HEK293 (cell line): ENCODE data around the gene MAP3K7CL.

ENCODE experiments used
- EGR2 ChIP-seq: fragments of 450-650 bp; formaldehyde crosslinking; IDR thresholded peaks from 2 replicates; pipeline ENCODE4 v1.5.1; 2016; ENCODE audit warnings: low read depth, missing biosample characterization, missing genetic modification characterization
- KLF9 ChIP-seq: fragments of 450-650 bp; formaldehyde crosslinking; IDR thresholded peaks from 2 replicates; pipeline ENCODE4 v1.5.1; 2016; ENCODE audit warnings: missing biosample characterization, missing genetic modification characterization, low read depth
- SCRT2 ChIP-seq: fragments of 450-650 bp; formaldehyde crosslinking; IDR thresholded peaks from 2 replicates; pipeline ENCODE4 v1.5.1; 2016; ENCODE audit warnings: missing biosample characterization, missing genetic modification characterization
- ZBTB17 ChIP-seq: fragments of 450-650 bp; formaldehyde crosslinking; IDR thresholded peaks from 2 replicates; pipeline ENCODE4 v1.5.1; 2016; ENCODE audit warnings: missing biosample characterization, missing genetic modification characterization
- ZNF112 ChIP-seq: fragments of 450-650 bp; formaldehyde crosslinking; IDR thresholded peaks from 2 replicates; pipeline ENCODE4 v1.5.0; 2017; ENCODE audit warnings: missing biosample characterization, missing genetic modification characterization
- ZNF184 ChIP-seq: fragments of 450-650 bp; IDR thresholded peaks from 2 replicates; pipeline ENCODE4 v1.5.1; 2018; ENCODE audit warnings: missing biosample characterization, mild to moderate bottlenecking, missing genetic modification characterization
- ZNF341 ChIP-seq: fragments of 450-650 bp; formaldehyde crosslinking; IDR thresholded peaks from 2 replicates; pipeline ENCODE4; 2016; ENCODE audit warnings: low read depth, missing biosample characterization, missing genetic modification characterization
- ZNF350 ChIP-seq: fragments of 450-650 bp; formaldehyde crosslinking; IDR thresholded peaks from 2 replicates; pipeline ENCODE4 v1.5.0; 2017; ENCODE audit warnings: missing biosample characterization, mild to moderate bottlenecking, missing genetic modification characterization
- ZNF394 ChIP-seq: fragments of 450-650 bp; formaldehyde crosslinking; IDR thresholded peaks from 2 replicates; pipeline ENCODE4 v1.5.1; 2016; ENCODE audit warnings: missing biosample characterization, missing genetic modification characterization, mild to moderate bottlenecking, moderate library complexity, borderline replicate concordance
- ZNF426 ChIP-seq: fragments of 450-650 bp; formaldehyde crosslinking; IDR thresholded peaks from 2 replicates; pipeline ENCODE4 v1.5.1; 2017; ENCODE audit warnings: missing biosample characterization, missing genetic modification characterization, mild to moderate bottlenecking, inconsistent platforms, moderate library complexity
- ZNF514 ChIP-seq: fragments of 450-650 bp; formaldehyde crosslinking; IDR thresholded peaks from 2 replicates; pipeline ENCODE4 v1.5.1; 2016; ENCODE audit warnings: missing biosample characterization, missing genetic modification characterization
- ZNF529 ChIP-seq: fragments of 450-650 bp; formaldehyde crosslinking; IDR thresholded peaks from 2 replicates; pipeline ENCODE4 v1.5.1; 2017; ENCODE audit warnings: missing genetic modification characterization, missing biosample characterization; ENCODE audit not compliant: insufficient replicate concordance
- ZNF558 ChIP-seq: fragments of 450-650 bp; formaldehyde crosslinking; IDR thresholded peaks from 2 replicates; pipeline ENCODE4 v1.5.1; 2016; ENCODE audit warnings: missing biosample characterization, missing genetic modification characterization
- ZNF701 ChIP-seq: fragments of 450-650 bp; formaldehyde crosslinking; IDR thresholded peaks from 2 replicates; pipeline ENCODE4 v1.5.1; 2016; ENCODE audit warnings: missing biosample characterization, missing genetic modification characterization
- ZNF830 ChIP-seq: fragments of 450-650 bp; IDR thresholded peaks from 2 replicates; pipeline ENCODE4 v1.5.0; 2018; ENCODE audit warnings: missing biosample characterization, missing genetic modification characterization, low read depth, mild to moderate bottlenecking, moderate library complexity
- TF ChIP-seq, protein P1 (sequence below): fragments of 450-650 bp; formaldehyde crosslinking; IDR thresholded peaks from 2 replicates; pipeline ENCODE4 v1.5.1; 2016; ENCODE audit warnings: missing biosample characterization, missing genetic modification characterization
- TF ChIP-seq, protein P2 (sequence below): fragments of 450-650 bp; formaldehyde crosslinking; IDR thresholded peaks from 2 replicates; pipeline ENCODE4 v1.5.1; 2016; ENCODE audit warnings: missing biosample characterization, missing genetic modification characterization
- TF ChIP-seq, protein P3 (sequence below): fragments of 450-650 bp; formaldehyde crosslinking; IDR thresholded peaks from 2 replicates; pipeline ENCODE4 v1.5.1; 2016; ENCODE audit warnings: missing biosample characterization, missing genetic modification characterization
- TF ChIP-seq, protein P4 (sequence below): fragments of 450-650 bp; formaldehyde crosslinking; IDR thresholded peaks from 2 replicates; pipeline ENCODE4 v1.5.1; 2016; ENCODE audit warnings: missing biosample characterization, missing genetic modification characterization
- TF ChIP-seq, protein P5 (sequence below): fragments of 450-650 bp; formaldehyde crosslinking; IDR thresholded peaks from 2 replicates; pipeline ENCODE4 v1.5.1; 2016; ENCODE audit warnings: missing biosample characterization, missing genetic modification characterization
- TF ChIP-seq, protein P6 (sequence below): fragments of 450-650 bp; formaldehyde crosslinking; optimal IDR thresholded peaks from 2 replicates; pipeline ENCODE3; 2016; ENCODE audit warnings: missing biosample characterization, mild to moderate bottlenecking, missing genetic modification characterization
- TF ChIP-seq, protein P7 (sequence below): fragments of 450-650 bp; IDR thresholded peaks from 2 replicates; pipeline ENCODE4 v1.5.1; 2018; ENCODE audit warnings: missing biosample characterization, missing genetic modification characterization

The MAP3K7CL gene

DNA sequence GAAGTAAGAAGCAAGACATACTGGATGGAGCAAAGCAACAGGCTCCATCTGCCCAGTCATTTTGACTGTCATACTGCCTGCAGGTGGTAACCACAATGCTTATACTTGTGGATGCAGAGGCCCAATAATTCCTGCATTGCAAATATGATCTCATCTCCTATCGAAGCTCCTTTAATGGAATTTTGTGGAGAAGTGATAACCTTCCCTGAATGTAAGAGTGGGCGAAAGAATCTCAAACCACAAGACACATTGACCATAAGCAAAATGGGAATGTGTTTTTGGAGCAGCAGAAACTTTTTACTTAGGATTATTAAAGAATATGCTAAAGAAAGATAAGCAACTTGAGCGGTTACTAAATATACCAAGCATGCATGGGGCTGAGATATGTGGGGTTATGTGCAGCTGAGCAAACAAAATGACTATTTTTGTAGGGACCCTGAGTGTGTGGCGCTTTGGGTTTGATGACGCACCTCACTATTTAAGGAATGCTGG lies 90.9 kb downstream of the MAP3K7CL start (continued):
- TF ChIP-seq, protein P1, sequence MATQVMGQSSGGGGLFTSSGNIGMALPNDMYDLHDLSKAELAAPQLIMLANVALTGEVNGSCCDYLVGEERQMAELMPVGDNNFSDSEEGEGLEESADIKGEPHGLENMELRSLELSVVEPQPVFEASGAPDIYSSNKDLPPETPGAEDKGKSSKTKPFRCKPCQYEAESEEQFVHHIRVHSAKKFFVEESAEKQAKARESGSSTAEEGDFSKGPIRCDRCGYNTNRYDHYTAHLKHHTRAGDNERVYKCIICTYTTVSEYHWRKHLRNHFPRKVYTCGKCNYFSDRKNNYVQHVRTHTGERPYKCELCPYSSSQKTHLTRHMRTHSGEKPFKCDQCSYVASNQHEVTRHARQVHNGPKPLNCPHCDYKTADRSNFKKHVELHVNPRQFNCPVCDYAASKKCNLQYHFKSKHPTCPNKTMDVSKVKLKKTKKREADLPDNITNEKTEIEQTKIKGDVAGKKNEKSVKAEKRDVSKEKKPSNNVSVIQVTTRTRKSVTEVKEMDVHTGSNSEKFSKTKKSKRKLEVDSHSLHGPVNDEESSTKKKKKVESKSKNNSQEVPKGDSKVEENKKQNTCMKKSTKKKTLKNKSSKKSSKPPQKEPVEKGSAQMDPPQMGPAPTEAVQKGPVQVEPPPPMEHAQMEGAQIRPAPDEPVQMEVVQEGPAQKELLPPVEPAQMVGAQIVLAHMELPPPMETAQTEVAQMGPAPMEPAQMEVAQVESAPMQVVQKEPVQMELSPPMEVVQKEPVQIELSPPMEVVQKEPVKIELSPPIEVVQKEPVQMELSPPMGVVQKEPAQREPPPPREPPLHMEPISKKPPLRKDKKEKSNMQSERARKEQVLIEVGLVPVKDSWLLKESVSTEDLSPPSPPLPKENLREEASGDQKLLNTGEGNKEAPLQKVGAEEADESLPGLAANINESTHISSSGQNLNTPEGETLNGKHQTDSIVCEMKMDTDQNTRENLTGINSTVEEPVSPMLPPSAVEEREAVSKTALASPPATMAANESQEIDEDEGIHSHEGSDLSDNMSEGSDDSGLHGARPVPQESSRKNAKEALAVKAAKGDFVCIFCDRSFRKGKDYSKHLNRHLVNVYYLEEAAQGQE (tag by site-specific recombination): no peak
- TF ChIP-seq, protein P2, sequence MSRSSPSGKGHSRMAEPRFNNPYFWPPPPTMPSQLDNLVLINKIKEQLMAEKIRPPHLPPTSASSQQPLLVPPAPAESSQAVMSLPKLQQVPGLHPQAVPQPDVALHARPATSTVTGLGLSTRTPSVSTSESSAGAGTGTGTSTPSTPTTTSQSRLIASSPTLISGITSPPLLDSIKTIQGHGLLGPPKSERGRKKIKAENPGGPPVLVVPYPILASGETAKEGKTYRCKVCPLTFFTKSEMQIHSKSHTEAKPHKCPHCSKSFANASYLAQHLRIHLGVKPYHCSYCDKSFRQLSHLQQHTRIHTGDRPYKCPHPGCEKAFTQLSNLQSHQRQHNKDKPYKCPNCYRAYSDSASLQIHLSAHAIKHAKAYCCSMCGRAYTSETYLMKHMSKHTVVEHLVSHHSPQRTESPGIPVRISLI (tag by site-specific recombination): no peak
- TF ChIP-seq, protein P3, sequence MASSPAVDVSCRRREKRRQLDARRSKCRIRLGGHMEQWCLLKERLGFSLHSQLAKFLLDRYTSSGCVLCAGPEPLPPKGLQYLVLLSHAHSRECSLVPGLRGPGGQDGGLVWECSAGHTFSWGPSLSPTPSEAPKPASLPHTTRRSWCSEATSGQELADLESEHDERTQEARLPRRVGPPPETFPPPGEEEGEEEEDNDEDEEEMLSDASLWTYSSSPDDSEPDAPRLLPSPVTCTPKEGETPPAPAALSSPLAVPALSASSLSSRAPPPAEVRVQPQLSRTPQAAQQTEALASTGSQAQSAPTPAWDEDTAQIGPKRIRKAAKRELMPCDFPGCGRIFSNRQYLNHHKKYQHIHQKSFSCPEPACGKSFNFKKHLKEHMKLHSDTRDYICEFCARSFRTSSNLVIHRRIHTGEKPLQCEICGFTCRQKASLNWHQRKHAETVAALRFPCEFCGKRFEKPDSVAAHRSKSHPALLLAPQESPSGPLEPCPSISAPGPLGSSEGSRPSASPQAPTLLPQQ (tag by site-specific recombination): peak; percentile 88
- TF ChIP-seq ZNF341 (tag by site-specific recombination) (no peak), ZNF830 (tag by site-specific recombination) (no peak), ZNF426 (tag by site-specific recombination) (no peak), ZNF514 (tag by site-specific recombination) (no peak), ZNF394 (tag by site-specific recombination) (peak; percentile 57; the same call in 1 of the 2 replicates), ZNF184 (tag by site-specific recombination) (peak; percentile 62), KLF9 (tag by site-specific recombination) (no peak), ZNF701 (no peak), ZNF112 (tag by site-specific recombination) (no peak), ZNF529 (tag by site-specific recombination) (no peak), EGR2 (tag by site-specific recombination) (peak; percentile 40; the same call in 1 of the 2 replicates), ZNF558 (peak; percentile 93), ZBTB17 (tag by site-specific recombination) (peak; percentile 84), SCRT2 (tag by site-specific recombination) (peak; percentile 100), ZNF350 (tag by site-specific recombination) (no peak)
- TF ChIP-seq, protein P4, sequence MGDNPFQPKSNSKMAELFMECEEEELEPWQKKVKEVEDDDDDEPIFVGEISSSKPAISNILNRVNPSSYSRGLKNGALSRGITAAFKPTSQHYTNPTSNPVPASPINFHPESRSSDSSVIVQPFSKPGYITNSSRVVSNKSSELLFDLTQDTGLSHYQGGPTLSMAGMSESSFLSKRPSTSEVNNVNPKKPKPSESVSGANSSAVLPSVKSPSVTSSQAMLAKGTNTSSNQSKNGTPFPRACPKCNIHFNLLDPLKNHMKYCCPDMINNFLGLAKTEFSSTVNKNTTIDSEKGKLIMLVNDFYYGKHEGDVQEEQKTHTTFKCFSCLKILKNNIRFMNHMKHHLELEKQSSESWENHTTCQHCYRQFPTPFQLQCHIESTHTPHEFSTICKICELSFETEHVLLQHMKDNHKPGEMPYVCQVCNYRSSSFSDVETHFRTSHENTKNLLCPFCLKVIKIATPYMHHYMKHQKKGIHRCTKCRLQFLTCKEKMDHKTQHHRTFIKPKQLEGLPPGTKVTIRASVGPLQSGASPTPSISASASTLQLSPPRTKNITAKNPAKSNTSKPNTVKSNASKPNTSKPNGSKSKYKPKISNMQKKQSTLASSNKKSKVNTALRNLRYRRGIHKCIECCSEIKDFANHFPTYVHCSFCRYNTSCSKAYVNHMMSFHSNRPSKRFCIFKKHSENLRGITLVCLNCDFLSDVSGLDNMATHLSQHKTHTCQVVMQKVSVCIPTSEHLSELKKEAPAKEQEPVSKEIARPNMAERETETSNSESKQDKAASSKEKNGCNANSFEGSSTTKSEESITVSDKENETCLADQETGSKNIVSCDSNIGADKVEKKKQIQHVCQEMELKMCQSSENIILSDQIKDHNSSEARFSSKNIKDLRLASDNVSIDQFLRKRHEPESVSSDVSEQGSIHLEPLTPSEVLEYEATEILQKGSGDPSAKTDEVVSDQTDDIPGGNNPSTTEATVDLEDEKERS (tag by site-specific recombination): no peak
- TF ChIP-seq, protein P5, sequence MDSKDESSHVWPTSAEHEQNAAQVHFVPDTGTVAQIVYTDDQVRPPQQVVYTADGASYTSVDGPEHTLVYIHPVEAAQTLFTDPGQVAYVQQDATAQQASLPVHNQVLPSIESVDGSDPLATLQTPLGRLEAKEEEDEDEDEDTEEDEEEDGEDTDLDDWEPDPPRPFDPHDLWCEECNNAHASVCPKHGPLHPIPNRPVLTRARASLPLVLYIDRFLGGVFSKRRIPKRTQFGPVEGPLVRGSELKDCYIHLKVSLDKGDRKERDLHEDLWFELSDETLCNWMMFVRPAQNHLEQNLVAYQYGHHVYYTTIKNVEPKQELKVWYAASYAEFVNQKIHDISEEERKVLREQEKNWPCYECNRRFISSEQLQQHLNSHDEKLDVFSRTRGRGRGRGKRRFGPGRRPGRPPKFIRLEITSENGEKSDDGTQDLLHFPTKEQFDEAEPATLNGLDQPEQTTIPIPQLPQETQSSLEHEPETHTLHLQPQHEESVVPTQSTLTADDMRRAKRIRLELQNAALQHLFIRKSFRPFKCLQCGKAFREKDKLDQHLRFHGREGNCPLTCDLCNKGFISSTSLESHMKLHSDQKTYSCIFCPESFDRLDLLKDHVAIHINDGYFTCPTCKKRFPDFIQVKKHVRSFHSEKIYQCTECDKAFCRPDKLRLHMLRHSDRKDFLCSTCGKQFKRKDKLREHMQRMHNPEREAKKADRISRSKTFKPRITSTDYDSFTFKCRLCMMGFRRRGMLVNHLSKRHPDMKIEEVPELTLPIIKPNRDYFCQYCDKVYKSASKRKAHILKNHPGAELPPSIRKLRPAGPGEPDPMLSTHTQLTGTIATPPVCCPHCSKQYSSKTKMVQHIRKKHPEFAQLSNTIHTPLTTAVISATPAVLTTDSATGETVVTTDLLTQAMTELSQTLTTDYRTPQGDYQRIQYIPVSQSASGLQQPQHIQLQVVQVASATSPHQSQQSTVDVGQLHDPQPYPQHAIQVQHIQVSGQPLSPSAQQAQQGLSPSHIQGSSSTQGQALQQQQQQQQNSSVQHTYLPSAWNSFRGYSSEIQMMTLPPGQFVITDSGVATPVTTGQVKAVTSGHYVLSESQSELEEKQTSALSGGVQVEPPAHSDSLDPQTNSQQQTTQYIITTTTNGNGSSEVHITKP: peak; percentile 68; the same call in 1 of the 2 replicates
- TF ChIP-seq, protein P6, sequence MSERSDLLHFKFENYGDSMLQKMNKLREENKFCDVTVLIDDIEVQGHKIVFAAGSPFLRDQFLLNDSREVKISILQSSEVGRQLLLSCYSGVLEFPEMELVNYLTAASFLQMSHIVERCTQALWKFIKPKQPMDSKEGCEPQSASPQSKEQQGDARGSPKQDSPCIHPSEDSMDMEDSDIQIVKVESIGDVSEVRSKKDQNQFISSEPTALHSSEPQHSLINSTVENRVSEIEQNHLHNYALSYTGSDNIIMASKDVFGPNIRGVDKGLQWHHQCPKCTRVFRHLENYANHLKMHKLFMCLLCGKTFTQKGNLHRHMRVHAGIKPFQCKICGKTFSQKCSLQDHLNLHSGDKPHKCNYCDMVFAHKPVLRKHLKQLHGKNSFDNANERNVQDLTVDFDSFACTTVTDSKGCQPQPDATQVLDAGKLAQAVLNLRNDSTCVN (tag by site-specific recombination): no peak
- TF ChIP-seq, protein P7, sequence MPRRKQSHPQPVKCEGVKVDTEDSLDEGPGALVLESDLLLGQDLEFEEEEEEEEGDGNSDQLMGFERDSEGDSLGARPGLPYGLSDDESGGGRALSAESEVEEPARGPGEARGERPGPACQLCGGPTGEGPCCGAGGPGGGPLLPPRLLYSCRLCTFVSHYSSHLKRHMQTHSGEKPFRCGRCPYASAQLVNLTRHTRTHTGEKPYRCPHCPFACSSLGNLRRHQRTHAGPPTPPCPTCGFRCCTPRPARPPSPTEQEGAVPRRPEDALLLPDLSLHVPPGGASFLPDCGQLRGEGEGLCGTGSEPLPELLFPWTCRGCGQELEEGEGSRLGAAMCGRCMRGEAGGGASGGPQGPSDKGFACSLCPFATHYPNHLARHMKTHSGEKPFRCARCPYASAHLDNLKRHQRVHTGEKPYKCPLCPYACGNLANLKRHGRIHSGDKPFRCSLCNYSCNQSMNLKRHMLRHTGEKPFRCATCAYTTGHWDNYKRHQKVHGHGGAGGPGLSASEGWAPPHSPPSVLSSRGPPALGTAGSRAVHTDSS (tag by site-specific recombination): no peak
